HCT116 (cell line): ENCODE measurements around the gene CIT. TPM values are rescaled to one million over a fixed set of nuclear protein-coding genes. Genes with fewer than 3 reads are reported as not detected.

Experiments
- ATAC-seq: fragments of 200-7000 bp; cut with Tn5 transposase; 2 replicates; pipeline ENCODE4 v1.9.1; 2020; ENCODE audit warnings: mild to moderate bottlenecking, moderate library complexity
- BruUV-seq: library from RNA; stranded (reverse); fragments of 400-500 nt; replicated peaks from 2 replicates; lab custom pipeline; 2021; lab: Mats Ljungman, UMichigan
- CTCF ChIA-PET: fragments of 300-600 bp; sonication (Branson Sonifier 250); formaldehyde crosslinking; loops from one replicate; lab custom pipeline; 2021; ENCODE audit warnings: antibody characterized with exemption; lab: Charles Lee
- POLR2A ChIA-PET: fragments of 300-600, 350-600 bp; sonication (Branson Sonifier 250); formaldehyde crosslinking; loops from one replicate; lab custom pipeline; 2021; ENCODE audit warnings: antibody characterized with exemption; lab: Charles Lee
- RAD21 ChIA-PET, 2 experiments: fragments of 300-600 bp; sonication (Branson Sonifier 250); formaldehyde crosslinking; loops; one replicate each; lab custom pipeline; 2023; ENCODE audit warnings: low total read pairs in 2 of 2; ENCODE audit not compliant: uncharacterized antibody in 2 of 2, unreplicated experiment in 2 of 2, low non-redundant PET in 1 of 2; lab: Charles Lee
- DNase-seq: peaks from one replicate; pipeline ENCODE4 v3.0.0-alpha.2; 2010; ENCODE audit warnings: low read depth, low spot score
- H2AFZ ChIP-seq: fragments of 200-600 bp; shearing (Covaris generic), sonication (generic); 2 replicates; pipeline ENCODE4 v1.6.1; 2017; ENCODE audit warnings: low read depth, mixed run types, mixed read lengths, antibody characterized with exemption, low read length; ENCODE audit not compliant: poor library complexity, severe bottlenecking
- H3K27ac ChIP-seq: 2 replicates; pipeline ENCODE4 v1.5.1; 2012; ENCODE audit warnings: low read depth, low read length
- H3K27me3 ChIP-seq: fragments of 200-600 bp; sonication (generic); 2 replicates; pipeline ENCODE4 v1.6.1; 2016; ENCODE audit warnings: mixed run types, low read length, mixed read lengths; ENCODE audit not compliant: insufficient read depth
- H3K36me3 ChIP-seq, 2 experiments: fragments of 200-500 bp in 1 of 2; fragments of 200-600 bp in 1 of 2; sonication (Bioruptor generic) in 1 of 2; sonication (generic) in 1 of 2; 2 replicates each; pipeline versions ENCODE4 v1.5.1 to v1.6.1; 2014 to 2016; ENCODE audit warnings: low read length in 2 of 2, inconsistent platforms in 1 of 2, mixed read lengths in 1 of 2, mixed run types in 1 of 2; ENCODE audit not compliant: insufficient read depth in 2 of 2, control insufficient read depth in 1 of 2
- H3K4me1 ChIP-seq, 2 experiments: fragments of 200-600 bp in 1 of 2; sonication (generic) in 1 of 2; 2 replicates each; pipeline versions ENCODE4 v1.5.1 to v1.6.1; 2012 to 2017; ENCODE audit warnings: low read length in 2 of 2, inconsistent platforms in 1 of 2, mild to moderate bottlenecking in 1 of 2, mixed read lengths in 1 of 2, mixed run types in 1 of 2, moderate library complexity in 1 of 2; ENCODE audit not compliant: insufficient read depth in 2 of 2, control insufficient read depth in 1 of 2
- H3K4me2 ChIP-seq: fragments of 200-600 bp; sonication (generic); 2 replicates; pipeline ENCODE4 v1.6.1; 2017; ENCODE audit warnings: mixed run types, low read length, mixed read lengths
- H3K4me3 ChIP-seq, 2 experiments: fragments of 200-600 bp in 1 of 2; sonication (generic) in 1 of 2; replicated peaks in 1 of 2; 2 replicates each; pipeline ENCODE4 v1.5.1; 2011 to 2016; ENCODE audit warnings: low read length in 2 of 2, control low read depth in 1 of 2, low read depth in 1 of 2, mild to moderate bottlenecking in 1 of 2, mixed read lengths in 1 of 2, mixed run types in 1 of 2
- H3K79me2 ChIP-seq: fragments of 200-600 bp; sonication (generic); 2 replicates; pipeline ENCODE4 v1.6.1; 2017; ENCODE audit warnings: mild to moderate bottlenecking, mixed run types, low read length, moderate library complexity, mixed read lengths; ENCODE audit not compliant: insufficient read depth
- H3K9ac ChIP-seq: fragments of 200-600 bp; sonication (generic); 2 replicates; pipeline ENCODE4 v1.6.1; 2016; ENCODE audit warnings: low read length, mixed read lengths
- H3K9me2 ChIP-seq: fragments of 200-600 bp; sonication (generic), shearing (Covaris generic); 2 replicates; pipeline ENCODE4 v1.6.1; 2017; ENCODE audit warnings: mixed run types, mild to moderate bottlenecking, moderate library complexity; ENCODE audit not compliant: insufficient read depth
- H3K9me3 ChIP-seq, 2 experiments: fragments of 200-500 bp in 1 of 2; fragments of 200-600 bp in 1 of 2; sonication (Bioruptor generic) in 1 of 2; sonication (generic) in 1 of 2; 2 replicates each; pipeline ENCODE4 v1.6.1; 2014 to 2017; ENCODE audit warnings: low read length in 2 of 2, mixed read lengths in 2 of 2, inconsistent platforms in 1 of 2, low read depth in 1 of 2, mild to moderate bottlenecking in 1 of 2, mixed run types in 1 of 2, moderate library complexity in 1 of 2; ENCODE audit not compliant: control insufficient read depth in 1 of 2, insufficient read depth in 1 of 2
- H4K20me1 ChIP-seq: fragments of 200-600 bp; sonication (generic), shearing (Covaris generic); 2 replicates; pipeline ENCODE4 v1.6.1; 2017; ENCODE audit warnings: mixed run types, mild to moderate bottlenecking, moderate library complexity; ENCODE audit not compliant: insufficient read depth
- CEBPB ChIP-seq: IDR thresholded peaks from 2 replicates; pipeline ENCODE4 v1.6.1; 2012; ENCODE audit warnings: low read depth
- EGR1 ChIP-seq: IDR thresholded peaks from 2 replicates; pipeline ENCODE4 v1.6.1; 2012; ENCODE audit warnings: low read depth
- ELF1 ChIP-seq: IDR thresholded peaks from 2 replicates; pipeline ENCODE4 v1.6.1; 2012; ENCODE audit warnings: low read depth, borderline replicate concordance
- EZH2 ChIP-seq: fragments of 200-600 bp; sonication (generic); IDR thresholded peaks from 2 replicates; pipeline ENCODE4 v1.6.1; 2017; ENCODE audit warnings: antibody characterized with exemption, mixed run types
- EZH2phosphoT487 ChIP-seq: fragments of 200-600 bp; IDR thresholded peaks from 2 replicates; pipeline ENCODE4 v1.6.1; 2018; ENCODE audit warnings: antibody characterized with exemption, borderline replicate concordance
- FOSL1 ChIP-seq: IDR thresholded peaks from 2 replicates; pipeline ENCODE4 v1.6.1; 2012; ENCODE audit warnings: low read depth
- RAD21 ChIP-seq: IDR thresholded peaks from 2 replicates; pipeline ENCODE4 v1.6.1; 2012; ENCODE audit warnings: low read depth, mild to moderate bottlenecking
- REST ChIP-seq: IDR thresholded peaks from 2 replicates; pipeline ENCODE4 v1.6.1; 2012; ENCODE audit warnings: low read depth
- ZNF274 ChIP-seq: fragments of 200-500 bp; sonication (Bioruptor generic); IDR thresholded peaks from 2 replicates; pipeline ENCODE4 v1.6.1; 2014; ENCODE audit warnings: mild to moderate bottlenecking, low read depth, low read length, inconsistent platforms
- intact Hi-C: fragments of 100-400 bp; cut with micrococcal nuclease; formaldehyde crosslinking; loops from 2 replicates; pipeline ENCODE4 v1.10.0; 2022
- total RNA-seq: library from RNA; stranded (reverse); gene quantifications from one replicate; pipeline ENCODE4 v1.2.1, GENCODE V29; 2021; ENCODE audit not compliant: unreplicated experiment

Gene CIT
- total RNA-seq, 1 experiment from 2014 or later: 54.2 TPM

GRCh38 chr12:119699199-119699760 is 177.8 kb downstream of the CIT start:
- BruUV-seq: no TSS peak
- no peaks in the 10 kb centered on the region for H4K20me1 ChIP-seq
- no peaks in the 10 kb centered on the region for H3K9me2 ChIP-seq
- RAD21 ChIA-PET: no interaction called here
- H2AFZ ChIP-seq: no peak overlapping the region
- H3K27me3 ChIP-seq: no peaks in the 10 kb centered on the region
- DNase-seq: no peak
- H3K36me3 ChIP-seq: peaks cover 7 to 26% of the 10 kb centered on the region in 2 experiments
- POLR2A ChIA-PET: no interaction called here
- no peak overlapping the region for H3K4me3 ChIP-seq
- H3K4me1 ChIP-seq: no peaks in the 10 kb centered on the region
- no peak overlapping the region for H3K9ac ChIP-seq
- TF ChIP-seq ZNF274 (no peak), FOSL1 (no peak), CEBPB (no peak), REST (no peak), ELF1 (no peak), EZH2phosphoT487 (no peak), EZH2 (no peak), EGR1 (no peak), RAD21 (no peak)
- TF ChIP-seq, all 23 proteins: peak for 0
- no peak overlapping the region for H3K4me2 ChIP-seq
- intact Hi-C loops: loop anchor here (5.0 kb wide), 1 partner anchor 83 kb away; no protein-coding TSS in a partner anchor
- CTCF ChIA-PET: no interaction called here
- H3K9me3 ChIP-seq: no peaks in the 10 kb centered on the region
- no peak overlapping the region for H3K27ac ChIP-seq
- H3K79me2 ChIP-seq: no peaks in the 10 kb centered on the region
- ATAC-seq: 0 out of 2 replicates have a peak, but pooled peaks have one; percentile 36
